ENCODE results near the gene IBA57.
"Not testable (repeated sequence)": the region's sequence is repeated elsewhere in the genome, so short reads cannot be mapped to it uniquely, and the experiment has no call there.

Gene IBA57

GRCh38 chr1:228173528-228174481, 8.2 kb downstream of the IBA57 start:
- peak; percentile 23 for DNase-seq

- peak; percentile 30 for DNase-seq
Measured at GRCh38 chr1:228174482-228175315, 9.1 kb downstream of the IBA57 start.

GRCh38 chr1:228175316-228176023, 9.9 kb downstream of the IBA57 start:
- no peak for DNase-seq

- no peak for DNase-seq
Measured at GRCh38 chr1:228176024-228176395, 10.4 kb downstream of the IBA57 start.

- DNase-seq = no peak
Measured at GRCh38 chr1:228176461-228177182, 11.0 kb downstream of the IBA57 start.

- DNase-seq = no peak
Measured at GRCh38 chr1:228177183-228177475, 11.5 kb downstream of the IBA57 start.

- DNase-seq = no peak
Measured at GRCh38 chr1:228177721-228178710, 12.4 kb downstream of the IBA57 start.

GRCh38 chr1:228178737-228179684, 13.4 kb downstream of the IBA57 start:
- DNase-seq = no peak

- no peak for DNase-seq
Measured at GRCh38 chr1:228180271-228180958, 14.8 kb downstream of the IBA57 start.

- no peak for DNase-seq
Measured at GRCh38 chr1:228180959-228181644, 15.5 kb downstream of the IBA57 start.

GRCh38 chr1:228181645-228182034, 16.0 kb downstream of the IBA57 start:
- no peak for DNase-seq

- DNase-seq = no peak
Measured at GRCh38 chr1:228182296-228183030, 16.9 kb downstream of the IBA57 start.

GRCh38 chr1:228184152-228184551, 18.5 kb downstream of the IBA57 start:
- no peak for DNase-seq

- DNase-seq = peak; percentile 50
Measured at GRCh38 chr1:228185641-228185965, 20.0 kb downstream of the IBA57 start.

- not testable (repeated sequence) for DNase-seq
Measured at GRCh38 chr1:228188249-228188648, 22.6 kb downstream of the IBA57 start.

GRCh38 chr1:228190182-228190581, 24.6 kb downstream of the IBA57 start:
- no peak for DNase-seq

- DNase-seq = no peak
Measured at GRCh38 chr1:228190778-228191177, 25.2 kb downstream of the IBA57 start.

- no peak for DNase-seq
Measured at GRCh38 chr1:228194436-228194835, 28.8 kb downstream of the IBA57 start.
